GM23338 (cell line): ENCODE measurements around the gene SPN. TPM values are rescaled to one million over a fixed set of nuclear protein-coding genes. Genes with fewer than 3 reads are reported as not detected.

Source experiments
- ATAC-seq: fragments of 200-7000 bp; cut with Tn5 transposase; 3 replicates; pipeline ENCODE4 v1.9.1; 2020
- DNase-seq: peaks from one replicate; pipeline ENCODE4 v3.0.0-alpha.2; 2015; ENCODE audit warnings: low spot score
- H2AFZ ChIP-seq: fragments of 200-600 bp; sonication (generic); 2 replicates; pipeline ENCODE4 v1.8.0; 2016; ENCODE audit warnings: antibody characterized with exemption, mild to moderate bottlenecking, moderate library complexity
- H3F3A ChIP-seq: fragments of 200-600 bp; sonication (generic); replicated peaks from 2 replicates; pipeline ENCODE4 v1.8.0; 2017; ENCODE audit warnings: antibody characterized with exemption, mixed run types, low read depth
- H3K27ac ChIP-seq: fragments of 200-600 bp; sonication (generic); 2 replicates; pipeline ENCODE4 v1.6.1; 2016; ENCODE audit warnings: low read depth
- H3K27me3 ChIP-seq: fragments of 200-600 bp; sonication (generic); 2 replicates; pipeline ENCODE4 v1.8.0; 2016; ENCODE audit warnings: mild to moderate bottlenecking, mixed run types, moderate library complexity; ENCODE audit not compliant: insufficient read depth
- H3K36me3 ChIP-seq: fragments of 200-600 bp; sonication (generic); 2 replicates; pipeline ENCODE4 v1.8.0; 2016; ENCODE audit warnings: mild to moderate bottlenecking; ENCODE audit not compliant: insufficient read depth
- H3K4me1 ChIP-seq: fragments of 200-600 bp; sonication (generic); 2 replicates; pipeline ENCODE4 v1.8.0; 2016; ENCODE audit warnings: mild to moderate bottlenecking, moderate library complexity; ENCODE audit not compliant: insufficient read depth
- H3K4me2 ChIP-seq: fragments of 200-600 bp; sonication (generic); 2 replicates; pipeline ENCODE4 v1.7.1; 2017; ENCODE audit warnings: mixed run types
- H3K4me3 ChIP-seq: fragments of 200-600 bp; sonication (generic); 2 replicates; pipeline ENCODE4 v1.6.1; 2016; ENCODE audit warnings: mixed run types
- H3K79me2 ChIP-seq: fragments of 200-600 bp; sonication (generic); replicated peaks from 2 replicates; pipeline ENCODE4 v1.8.0; 2017; ENCODE audit warnings: mild to moderate bottlenecking; ENCODE audit not compliant: insufficient read depth
- H3K9me2 ChIP-seq: fragments of 200-600 bp; sonication (generic); 2 replicates; pipeline ENCODE4 v1.8.0; 2017; ENCODE audit not compliant: insufficient read depth
- H4K20me1 ChIP-seq: fragments of 200-600 bp; sonication (generic); replicated peaks from 2 replicates; pipeline ENCODE4 v1.8.0; 2017; ENCODE audit warnings: mild to moderate bottlenecking; ENCODE audit not compliant: insufficient read depth
- H3K27ac Mint-ChIP-seq: 2 replicates; pipeline ENCODE4 v1.8.0; 2020; ENCODE audit warnings: inconsistent platforms, mild to moderate bottlenecking, moderate library complexity, mixed read lengths
- H3K27me3 Mint-ChIP-seq: 3 replicates; pipeline ENCODE4 v1.8.0; 2022; ENCODE audit warnings: low read depth, mild to moderate bottlenecking, moderate library complexity, mixed read lengths, inconsistent platforms; ENCODE audit not compliant: insufficient read depth, poor library complexity
- H3K36me3 Mint-ChIP-seq: 3 replicates; pipeline ENCODE4 v1.8.0; 2021; ENCODE audit warnings: low read depth, mild to moderate bottlenecking, inconsistent platforms, moderate library complexity, mixed read lengths
- H3K4me1 Mint-ChIP-seq: 3 replicates; pipeline ENCODE4 v1.8.0; 2020; ENCODE audit warnings: mild to moderate bottlenecking, inconsistent platforms, mixed read lengths
- H3K4me3 Mint-ChIP-seq: 3 replicates; pipeline ENCODE4 v1.8.0; 2021; ENCODE audit warnings: moderate library complexity, mild to moderate bottlenecking, inconsistent platforms, mixed read lengths
- H3K9me3 Mint-ChIP-seq: 3 replicates; pipeline ENCODE4 v1.8.0; 2020; ENCODE audit warnings: moderate library complexity, mild to moderate bottlenecking, inconsistent platforms, mixed read lengths
- CREB1 ChIP-seq: fragments of 250-450 bp; sonication (Bioruptor Pico); IDR thresholded peaks from 2 replicates; pipeline ENCODE4 v1.5.0; 2020; ENCODE audit warnings: low read depth, mild to moderate bottlenecking, moderate library complexity
- CTCF ChIP-seq, 2 experiments: fragments of 200-600 bp in 1 of 2; sonication (generic) in 1 of 2; conservative IDR thresholded peaks; 2 replicates each; pipeline versions ENCODE4 v1.5.1 to v1.6.1; 2016 to 2017; ENCODE audit warnings: antibody characterized with exemption in 2 of 2, low read depth in 2 of 2, mild to moderate bottlenecking in 2 of 2, moderate library complexity in 1 of 2
- ETS1 ChIP-seq: IDR thresholded peaks from 2 replicates; pipeline ENCODE4 v1.6.1; 2016; ENCODE audit warnings: antibody characterized with exemption
- EZH2phosphoT487 ChIP-seq: fragments of 200-600 bp; sonication (generic); IDR thresholded peaks from one replicate; pipeline ENCODE4 v1.8.1; 2018; ENCODE audit warnings: antibody characterized with exemption; ENCODE audit not compliant: unreplicated experiment
- JUNB ChIP-seq: IDR thresholded peaks from one replicate; pipeline ENCODE4 v1.6.1; 2016; ENCODE audit warnings: antibody characterized with exemption; ENCODE audit not compliant: unreplicated experiment
- NANOG ChIP-seq: IDR thresholded peaks from 2 replicates; pipeline ENCODE4 v1.6.1; 2016; ENCODE audit warnings: antibody characterized with exemption, borderline replicate concordance
- POLR2AphosphoS5 ChIP-seq: IDR thresholded peaks from 2 replicates; pipeline ENCODE4 v1.6.1; 2016; ENCODE audit warnings: antibody characterized with exemption, low read depth
- REST ChIP-seq: IDR thresholded peaks from one replicate; pipeline ENCODE4 v1.6.1; 2018; ENCODE audit warnings: antibody characterized with exemption; ENCODE audit not compliant: unreplicated experiment
- ZNF114 ChIP-seq: fragments of 250-450 bp; sonication (Bioruptor Pico); IDR thresholded peaks from 2 replicates; pipeline ENCODE4 v1.5.0; 2020; ENCODE audit warnings: mild to moderate bottlenecking, moderate library complexity
- ZNF331 ChIP-seq: fragments of 250-450 bp; sonication (Bioruptor Pico); IDR thresholded peaks from 2 replicates; pipeline ENCODE4 v1.5.0; 2020; ENCODE audit warnings: low read depth, mild to moderate bottlenecking, moderate library complexity
- ZNF462 ChIP-seq: fragments of 250-450 bp; sonication (Bioruptor Pico); IDR thresholded peaks from 2 replicates; pipeline ENCODE4 v1.5.0; 2020; ENCODE audit warnings: mild to moderate bottlenecking, moderate library complexity
- polyA plus RNA-seq: library from polyadenylated mRNA; unstranded; fragments of >200 nt; fragmentation: Nextera tagmentation; extraction: Ambion mirVana; gene quantifications from 2 replicates; pipeline ENCODE4 v1.2.1, GENCODE V29; 2016
- total RNA-seq: library from RNA; depleted of rRNA; stranded (reverse); fragments of >200 nt; shearing (Covaris generic); gene quantifications from 2 replicates; pipeline ENCODE4 v1.2.3, GENCODE V29; 2014

The SPN gene
- total and polyA plus RNA-seq, 2 experiments from 2014 or later, result 0.52 to 2.3 TPM

- TF ChIP-seq REST, result no peak
- TF ChIP-seq ZNF331 (CRISPR knock-in tag), result no peak
- peak; percentile 44; the same call in 1 of the 2 replicates for TF ChIP-seq ETS1
- TF ChIP-seq CREB1 (CRISPR knock-in tag), result 0 out of 2 replicates have a peak, but pooled peaks have one; percentile 9
- TF ChIP-seq EZH2phosphoT487, result no peak
Observed at GRCh38 chr16:29645694-29646187, 17.3 kb upstream of the SPN start (continued).

- Histone ChIP-seq H3K36me3 (no peaks in the 10 kb centered on the region), H3K9me2 (no peaks in the 10 kb centered on the region), H3F3A (peaks cover 6% of the 10 kb centered on the region; the same call in 1 of the 2 replicates), H3K4me3 (no peak overlapping the region), H3K27ac (no peak overlapping the region), H3K4me1 (peaks cover 11% of the 10 kb centered on the region), H4K20me1 (no peaks in the 10 kb centered on the region), H2AFZ (no peak overlapping the region), H3K79me2 (no peaks in the 10 kb centered on the region), H3K27me3 (no peaks in the 10 kb centered on the region), H3K4me2 (no peak overlapping the region)
- H3K4me3 Mint-ChIP-seq, result no peak overlapping the region
- peaks cover 3% of the 10 kb centered on the region for H3K27me3 Mint-ChIP-seq
- no peak for ATAC-seq
- peaks cover 7% of the 10 kb centered on the region for H3K4me1 Mint-ChIP-seq
- H3K9me3 Mint-ChIP-seq, result no peaks in the 10 kb centered on the region
- H3K36me3 Mint-ChIP-seq, result no peaks in the 10 kb centered on the region
- DNase-seq, result no peak
- H3K27ac Mint-ChIP-seq, result no peak overlapping the region
- TF ChIP-seq ZNF462 (no peak), NANOG (no peak), ETS1 (no peak), JUNB (no peak), POLR2AphosphoS5 (no peak), CTCF (conservative IDR thresholded peaks at IDR 0.05; ENCODE audit: low read depth in 2 of 2) (no peak), CREB1 (CRISPR knock-in tag) (no peak), EZH2phosphoT487 (no peak), ZNF114 (no peak), ZNF331 (CRISPR knock-in tag) (no peak)
Observed at GRCh38 chr16:29646947-29647346, 16.1 kb upstream of the SPN start.
